ENCODE data around the gene RFTN1. TPM values are rescaled to one million over a fixed set of nuclear protein-coding genes. Genes with fewer than 3 reads are reported as not detected.

RFTN1 gene
- total RNA-seq, 4 donors from 2014 or later, result 113 to 137 (median 122) TPM

DNA sequence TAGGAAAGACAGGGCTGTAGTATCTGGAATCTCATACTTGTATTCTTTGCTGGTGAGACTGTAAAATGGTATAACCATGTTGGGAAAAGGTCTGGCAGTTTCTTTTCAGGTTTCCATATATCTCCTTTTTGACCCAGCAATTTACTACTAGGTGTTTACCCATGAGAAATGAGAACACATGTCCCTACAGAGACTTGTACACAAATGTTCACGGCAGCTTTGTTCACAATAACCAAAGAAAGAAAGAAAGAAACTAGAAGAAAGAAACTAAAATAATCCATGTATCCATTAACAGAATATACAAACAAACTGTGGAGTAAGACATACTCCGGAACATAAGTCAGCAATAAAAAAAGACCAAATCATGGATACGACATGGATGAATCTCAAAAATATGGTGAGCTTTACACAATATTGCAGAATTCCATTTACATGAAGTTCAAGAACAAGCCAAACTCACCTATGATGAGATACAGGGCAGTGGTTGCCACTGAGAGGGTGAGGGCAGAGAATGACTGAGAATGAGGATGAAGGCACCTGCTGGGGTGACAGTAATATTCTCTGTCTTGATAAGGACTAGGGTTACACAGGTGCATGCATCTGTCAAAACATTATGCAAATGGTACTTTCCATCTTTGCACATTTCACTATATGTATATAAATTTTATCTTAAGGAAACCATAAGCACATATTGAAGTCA is 2.7 kb downstream of the RFTN1 start:
- 70 to 88% methylated on average over 3 of the region's 3 CpGs for WGBS, 2 donors
- Histone ChIP-seq H3K27ac (peak overlapping the region in 2 of 4 donors; percentile 86 to 91), H3K4me3 (no peak overlapping the region), H3K27me3 (no peaks in the 10 kb centered on the region), H3K9me3 (no peaks in the 10 kb centered on the region), H3K36me3 (no peaks in the 10 kb centered on the region), H3K4me1 (peaks cover 0 to 76% (median 37%) of the 10 kb centered on the region in 4 donors)
- DNase-seq (ENCODE audit: low spot score in 2 of 2), result no peak
- no peak for TF ChIP-seq CTCF (IDR thresholded peaks at IDR 0.05)
- no peak for TF ChIP-seq EP300 (IDR thresholded peaks at IDR 0.05)
- no peak for TF ChIP-seq POLR2A (IDR thresholded peaks at IDR 0.05)

GRCh38 chr3:16509721-16510619 is 3.5 kb downstream of the RFTN1 start:
- WGBS, 2 donors, result 34 to 46% methylated on average over 10 of the region's 10 CpGs
- Histone ChIP-seq H3K27ac (peak overlapping the region in 2 of 4 donors; percentile 86 to 91), H3K9me3 (no peaks in the 10 kb centered on the region), H3K36me3 (no peaks in the 10 kb centered on the region), H3K4me3 (no peak overlapping the region), H3K4me1 (peaks cover 0 to 72% (median 37%) of the 10 kb centered on the region in 4 donors), H3K27me3 (no peaks in the 10 kb centered on the region)
- TF ChIP-seq POLR2A (IDR thresholded peaks at IDR 0.05), result no peak
- no peak for TF ChIP-seq CTCF (IDR thresholded peaks at IDR 0.05)
- TF ChIP-seq EP300 (IDR thresholded peaks at IDR 0.05), result no peak
- DNase-seq (ENCODE audit: low spot score in 2 of 2), result no peak

- WGBS, 2 donors, result 33 to 47% methylated on average over 6 of the region's 6 CpGs
Measured at GRCh38 chr3:16508591-16508995, 4.9 kb downstream of the RFTN1 start.

DNA sequence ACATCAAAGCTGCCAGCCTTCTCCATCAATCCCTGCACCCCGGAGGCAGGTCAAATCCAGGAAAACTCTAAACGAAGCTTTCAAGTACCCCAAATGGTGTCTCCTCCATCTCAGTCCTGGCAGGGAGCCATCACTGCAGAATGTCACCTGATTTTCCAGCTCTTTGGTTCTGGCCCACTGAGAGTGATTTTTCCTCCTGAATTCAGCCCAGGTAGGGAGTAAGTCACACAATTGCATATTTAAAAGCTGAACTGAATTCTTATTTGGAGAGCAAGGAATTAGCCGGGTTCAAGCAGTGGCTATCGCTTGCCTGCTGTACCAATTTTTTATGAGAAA is 5.3 kb downstream of the RFTN1 start:
- Histone ChIP-seq H3K36me3 (no peaks in the 10 kb centered on the region), H3K27ac (peak overlapping the region in 2 of 4 donors; percentile 15 to 23), H3K9me3 (no peaks in the 10 kb centered on the region), H3K27me3 (no peaks in the 10 kb centered on the region), H3K4me3 (no peak overlapping the region), H3K4me1 (peaks cover 0 to 68% (median 33%) of the 10 kb centered on the region in 4 donors)
- TF ChIP-seq POLR2A (IDR thresholded peaks at IDR 0.05), result no peak
- TF ChIP-seq EP300 (IDR thresholded peaks at IDR 0.05), result no peak
- no peak for TF ChIP-seq CTCF (IDR thresholded peaks at IDR 0.05)
- no peak for DNase-seq (ENCODE audit: low spot score in 2 of 2)
- 59 to 74% methylated on average over 4 of the region's 4 CpGs for WGBS, 2 donors

More at GRCh38 chr3:16508591-16508995, 4.9 kb downstream of the RFTN1 start:
- Histone ChIP-seq H3K27me3 (no peaks in the 10 kb centered on the region), H3K4me1 (peaks cover 0 to 65% (median 33%) of the 10 kb centered on the region in 4 donors), H3K27ac (peak overlapping the region in 2 of 4 donors; percentile 15 to 86), H3K36me3 (no peaks in the 10 kb centered on the region), H3K4me3 (no peak overlapping the region), H3K9me3 (no peaks in the 10 kb centered on the region)
- TF ChIP-seq POLR2A (IDR thresholded peaks at IDR 0.05) (no peak), EP300 (IDR thresholded peaks at IDR 0.05) (no peak), CTCF (IDR thresholded peaks at IDR 0.05) (no peak)
- DNase-seq (ENCODE audit: low spot score in 2 of 2), result no peak

Measured in tibial nerve (tissue), 4 donors.